Activated B cell treated with CpG ODN at 0.5 μM for 24 hours (primary cell): Measurements from ENCODE around the gene SERPINE2. TPM values are rescaled to one million over a fixed set of nuclear protein-coding genes. Genes with fewer than 3 reads are reported as not detected.

ENCODE experiments used
- ATAC-seq: fragments of 200-7000 bp; cut with Tn5 transposase; one replicate; pipeline ENCODE4 v1.10.0; 2021; ENCODE audit warnings: low read depth, mild to moderate bottlenecking, moderate library complexity
- CTCF ChIA-PET: fragments of 350-600 bp; sonication (Branson Sonifier 250); formaldehyde crosslinking; loops from one replicate; lab custom pipeline; 2021; ENCODE audit warnings: antibody characterized with exemption; lab: Charles Lee
- POLR2A ChIA-PET: fragments of 350-600 bp; sonication (Branson Sonifier 250); formaldehyde crosslinking; loops from one replicate; lab custom pipeline; 2021; ENCODE audit warnings: antibody characterized with exemption; lab: Charles Lee
- DNase-seq: peaks from one replicate; pipeline ENCODE4 v3.0.0; 2022
- H3K27ac Mint-ChIP-seq: one replicate; pipeline ENCODE4 v1.8.0; 2020; ENCODE audit warnings: mixed read lengths
- H3K27me3 Mint-ChIP-seq: one replicate; pipeline ENCODE4 v1.8.0; 2021; ENCODE audit warnings: mixed read lengths
- H3K36me3 Mint-ChIP-seq: one replicate; pipeline ENCODE4 v1.8.0; 2021; ENCODE audit warnings: low read depth, mixed read lengths
- H3K4me1 Mint-ChIP-seq: one replicate; pipeline ENCODE4 v1.8.0; 2021; ENCODE audit warnings: mixed read lengths
- H3K4me3 Mint-ChIP-seq: one replicate; pipeline ENCODE4 v1.8.0; 2020; ENCODE audit warnings: mild to moderate bottlenecking, mixed read lengths
- H3K9me3 Mint-ChIP-seq: one replicate; pipeline ENCODE4 v1.8.0; 2020; ENCODE audit warnings: mixed read lengths
- intact Hi-C: fragments of 100-400 bp; cut with micrococcal nuclease; formaldehyde crosslinking; loops from one replicate; pipeline ENCODE4 v1.15.1; 2024
- total RNA-seq: library from RNA; stranded (reverse); gene quantifications from 2 replicates; pipeline ENCODE4 v1.2.3, GENCODE V29; 2022
- TF ChIP-seq, protein P1 (sequence below): fragments of 200-600 bp; IDR thresholded peaks from one replicate; pipeline ENCODE4 v1.8.0; 2022; ENCODE audit warnings: antibody characterized with exemption, mild to moderate bottlenecking

Gene SERPINE2
- total RNA-seq, 1 donor from 2014 or later, result 1.1 TPM

DNA sequence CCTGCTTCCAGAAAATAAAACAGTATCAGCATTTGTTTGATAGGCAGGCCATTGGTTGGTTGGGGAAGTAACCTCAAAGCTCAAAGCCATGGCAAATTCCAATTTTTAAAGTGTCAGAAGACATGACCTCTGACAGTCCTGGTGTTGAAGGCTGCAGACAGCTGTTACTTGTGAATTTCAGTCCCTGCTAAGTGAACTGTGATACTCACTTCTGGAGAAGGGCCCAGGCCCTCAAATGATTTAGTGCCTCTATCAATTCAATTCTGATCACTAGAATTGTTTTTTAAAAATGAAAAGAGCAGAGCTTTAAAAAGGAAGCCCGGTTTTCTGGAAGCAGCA is 58.7 kb downstream of the SERPINE2 start:
- DNase-seq, result no peak
- CTCF ChIA-PET, result interaction anchor here (1.0 to 1.3 kb wide), 4 partner anchors 9 to 304 kb away, joined by 3 to 4 read pairs (median 4); no protein-coding TSS in a partner anchor

GRCh38 chr2:223979730-223980396 is 59.2 kb downstream of the SERPINE2 start:
- H3K4me1 Mint-ChIP-seq, result no peaks in the 10 kb centered on the region
- no peak for DNase-seq
- no peaks in the 10 kb centered on the region for H3K36me3 Mint-ChIP-seq
- TF ChIP-seq, protein P1, sequence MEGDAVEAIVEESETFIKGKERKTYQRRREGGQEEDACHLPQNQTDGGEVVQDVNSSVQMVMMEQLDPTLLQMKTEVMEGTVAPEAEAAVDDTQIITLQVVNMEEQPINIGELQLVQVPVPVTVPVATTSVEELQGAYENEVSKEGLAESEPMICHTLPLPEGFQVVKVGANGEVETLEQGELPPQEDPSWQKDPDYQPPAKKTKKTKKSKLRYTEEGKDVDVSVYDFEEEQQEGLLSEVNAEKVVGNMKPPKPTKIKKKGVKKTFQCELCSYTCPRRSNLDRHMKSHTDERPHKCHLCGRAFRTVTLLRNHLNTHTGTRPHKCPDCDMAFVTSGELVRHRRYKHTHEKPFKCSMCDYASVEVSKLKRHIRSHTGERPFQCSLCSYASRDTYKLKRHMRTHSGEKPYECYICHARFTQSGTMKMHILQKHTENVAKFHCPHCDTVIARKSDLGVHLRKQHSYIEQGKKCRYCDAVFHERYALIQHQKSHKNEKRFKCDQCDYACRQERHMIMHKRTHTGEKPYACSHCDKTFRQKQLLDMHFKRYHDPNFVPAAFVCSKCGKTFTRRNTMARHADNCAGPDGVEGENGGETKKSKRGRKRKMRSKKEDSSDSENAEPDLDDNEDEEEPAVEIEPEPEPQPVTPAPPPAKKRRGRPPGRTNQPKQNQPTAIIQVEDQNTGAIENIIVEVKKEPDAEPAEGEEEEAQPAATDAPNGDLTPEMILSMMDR, result no peak
- ATAC-seq, result no peak
- no peak overlapping the region for H3K4me3 Mint-ChIP-seq
- CTCF ChIA-PET, result interaction anchor here (1.0 to 1.3 kb wide), 4 partner anchors 9 to 305 kb away, joined by 3 to 4 read pairs (median 4); no protein-coding TSS in a partner anchor
- peaks cover 5% of the 10 kb centered on the region for H3K27me3 Mint-ChIP-seq
- no peaks in the 10 kb centered on the region for H3K9me3 Mint-ChIP-seq
- H3K27ac Mint-ChIP-seq, result no peak overlapping the region
- intact Hi-C loops, result no loop called here
- POLR2A ChIA-PET, result no interaction called here

More for the DNA sequence above, 58.7 kb downstream of the SERPINE2 start:
- intact Hi-C loops, result no loop called here
- H3K27ac Mint-ChIP-seq, result no peak overlapping the region
- no peak overlapping the region for H3K4me3 Mint-ChIP-seq
- H3K4me1 Mint-ChIP-seq, result no peaks in the 10 kb centered on the region
- peaks cover 5% of the 10 kb centered on the region for H3K27me3 Mint-ChIP-seq
- H3K9me3 Mint-ChIP-seq, result no peaks in the 10 kb centered on the region
- TF ChIP-seq, protein P1, result no peak
- POLR2A ChIA-PET, result no interaction called here
- ATAC-seq, result no peak
- no peaks in the 10 kb centered on the region for H3K36me3 Mint-ChIP-seq

DNA sequence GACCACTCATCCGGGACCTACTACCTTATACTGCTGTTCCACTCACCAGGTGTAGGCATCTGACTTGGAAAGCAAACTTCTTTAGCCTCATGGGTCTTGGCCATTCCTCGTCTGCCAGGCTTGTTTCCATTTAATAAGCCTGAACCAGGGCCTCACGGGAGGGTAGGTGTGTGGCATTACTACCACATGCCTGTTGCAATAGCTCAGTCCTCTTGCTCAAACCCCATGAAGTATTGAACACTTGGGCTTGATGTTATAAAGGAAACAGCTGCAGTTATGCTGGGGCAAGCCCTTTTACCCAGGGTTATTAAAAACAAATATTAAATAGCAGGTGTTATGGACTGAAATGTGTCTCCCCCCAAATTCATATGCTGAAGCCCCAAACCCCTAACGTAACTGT is 60.6 kb downstream of the SERPINE2 start:
- TF ChIP-seq, protein P1, result no peak
- intact Hi-C loops, result no loop called here
- Mint-ChIP-seq H3K27me3 (peaks cover 2% of the 10 kb centered on the region), H3K36me3 (no peaks in the 10 kb centered on the region), H3K4me3 (no peak overlapping the region), H3K9me3 (no peaks in the 10 kb centered on the region), H3K27ac (no peak overlapping the region), H3K4me1 (no peaks in the 10 kb centered on the region)
- CTCF ChIA-PET, result interaction anchor here (1.1 to 1.6 kb wide), 2 partner anchors 8 to 306 kb away, joined by 3 to 6 read pairs; no protein-coding TSS in a partner anchor
- DNase-seq (no peak), ATAC-seq (no peak)
- POLR2A ChIA-PET, result no interaction called here

GRCh38 chr2:223976635-223977226 is 62.4 kb downstream of the SERPINE2 start:
- DNase-seq (no peak), ATAC-seq (no peak)
- Mint-ChIP-seq H3K4me1 (no peaks in the 10 kb centered on the region), H3K27ac (no peak overlapping the region), H3K36me3 (peaks cover 2% of the 10 kb centered on the region), H3K27me3 (no peaks in the 10 kb centered on the region), H3K9me3 (no peaks in the 10 kb centered on the region), H3K4me3 (no peak overlapping the region)
- intact Hi-C loops, result no loop called here
- TF ChIP-seq, protein P1, result no peak
- ChIA-PET POLR2A (no interaction called here), CTCF (no interaction called here)

- ChIA-PET POLR2A (no interaction called here), CTCF (no interaction called here)
- no peak for DNase-seq
- Mint-ChIP-seq H3K27ac (no peak overlapping the region), H3K27me3 (no peaks in the 10 kb centered on the region), H3K36me3 (peaks cover 17% of the 10 kb centered on the region), H3K9me3 (no peaks in the 10 kb centered on the region), H3K4me1 (peaks cover 3% of the 10 kb centered on the region), H3K4me3 (no peak overlapping the region)
- no peak for ATAC-seq
- TF ChIP-seq, protein P1, result no peak
- intact Hi-C loops, result loop anchor here (5.0 kb wide), 1 partner anchor 679 kb away; no protein-coding TSS in a partner anchor
Measured at GRCh38 chr2:223973606-223974005, 65.5 kb downstream of the SERPINE2 start.
